Vagina (tissue), 2 donors: Measurements from ENCODE around the gene ZNF74.

Experiments
- POLR2A ChIP-seq, 2 donors: fragments of 450-650 bp; IDR thresholded peaks; one replicate each; pipeline ENCODE4 v1.6.1; 2017; ENCODE audit warnings: antibody characterized with exemption in 2 of 2, mild to moderate bottlenecking in 2 of 2, moderate library complexity in 2 of 2
- TF ChIP-seq, protein P1 (sequence below), 3 experiments: fragments of 450-650 bp in 2 of 3; fragments of 200-600 bp in 1 of 3; sonication (generic) in 1 of 3; IDR thresholded peaks; one replicate each; pipeline ENCODE4 v1.5.1; 2017 to 2019; ENCODE audit warnings: antibody characterized with exemption in 3 of 3, mild to moderate bottlenecking in 2 of 3, moderate library complexity in 2 of 3

DNA sequence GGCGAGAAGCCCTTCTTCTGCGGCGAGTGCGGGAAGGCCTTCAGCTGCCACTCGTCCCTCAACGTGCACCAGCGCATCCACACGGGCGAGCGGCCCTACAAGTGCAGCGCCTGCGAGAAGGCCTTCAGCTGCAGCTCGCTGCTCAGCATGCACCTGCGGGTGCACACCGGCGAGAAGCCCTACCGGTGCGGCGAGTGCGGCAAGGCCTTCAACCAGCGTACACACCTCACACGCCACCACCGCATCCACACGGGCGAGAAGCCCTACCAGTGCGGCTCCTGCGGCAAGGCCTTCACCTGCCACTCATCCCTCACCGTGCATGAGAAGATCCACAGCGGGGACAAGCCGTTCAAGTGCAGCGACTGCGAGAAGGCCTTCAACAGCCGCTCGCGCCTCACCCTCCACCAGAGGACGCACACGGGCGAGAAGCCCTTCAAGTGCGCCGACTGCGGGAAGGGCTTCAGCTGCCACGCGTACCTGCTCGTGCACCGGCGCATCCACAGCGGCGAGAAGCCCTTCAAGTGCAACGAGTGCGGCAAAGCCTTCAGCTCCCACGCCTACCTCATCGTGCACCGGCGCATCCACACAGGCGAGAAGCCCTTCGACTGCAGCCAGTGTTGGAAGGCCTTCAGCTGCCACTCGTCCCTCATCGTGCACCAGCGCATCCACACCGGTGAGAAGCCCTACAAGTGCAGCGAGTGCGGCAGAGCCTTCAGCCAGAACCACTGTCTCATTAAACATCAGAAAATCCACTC lies 12.2 kb downstream of the ZNF74 start:
- TF ChIP-seq, protein P1, sequence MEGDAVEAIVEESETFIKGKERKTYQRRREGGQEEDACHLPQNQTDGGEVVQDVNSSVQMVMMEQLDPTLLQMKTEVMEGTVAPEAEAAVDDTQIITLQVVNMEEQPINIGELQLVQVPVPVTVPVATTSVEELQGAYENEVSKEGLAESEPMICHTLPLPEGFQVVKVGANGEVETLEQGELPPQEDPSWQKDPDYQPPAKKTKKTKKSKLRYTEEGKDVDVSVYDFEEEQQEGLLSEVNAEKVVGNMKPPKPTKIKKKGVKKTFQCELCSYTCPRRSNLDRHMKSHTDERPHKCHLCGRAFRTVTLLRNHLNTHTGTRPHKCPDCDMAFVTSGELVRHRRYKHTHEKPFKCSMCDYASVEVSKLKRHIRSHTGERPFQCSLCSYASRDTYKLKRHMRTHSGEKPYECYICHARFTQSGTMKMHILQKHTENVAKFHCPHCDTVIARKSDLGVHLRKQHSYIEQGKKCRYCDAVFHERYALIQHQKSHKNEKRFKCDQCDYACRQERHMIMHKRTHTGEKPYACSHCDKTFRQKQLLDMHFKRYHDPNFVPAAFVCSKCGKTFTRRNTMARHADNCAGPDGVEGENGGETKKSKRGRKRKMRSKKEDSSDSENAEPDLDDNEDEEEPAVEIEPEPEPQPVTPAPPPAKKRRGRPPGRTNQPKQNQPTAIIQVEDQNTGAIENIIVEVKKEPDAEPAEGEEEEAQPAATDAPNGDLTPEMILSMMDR (IDR thresholded peaks at IDR 0.05) = no peak
- TF ChIP-seq POLR2A (IDR thresholded peaks at IDR 0.05) = no peak
